ENCODE results near the gene CNTNAP2. TPM values are rescaled to one million over a fixed set of nuclear protein-coding genes. Genes with fewer than 3 reads are reported as not detected.

Gene CNTNAP2
- total and polyA plus RNA-seq, 4 donors: 0.14 to 2.3 (median 1.1) TPM

- no peak for TF ChIP-seq REST (IDR thresholded peaks at IDR 0.05)
- TF ChIP-seq SP1 (IDR thresholded peaks at IDR 0.05): no peak
- TF ChIP-seq CTCF (IDR thresholded peaks at IDR 0.05; ENCODE audit: low read depth, low read length, missing input control): no peak
- no peak for TF ChIP-seq EGR1 (IDR thresholded peaks at IDR 0.05; ENCODE audit: low read depth in 2 of 2)
- Histone ChIP-seq H3K36me3 (ENCODE audit: control insufficient read depth in 4 of 4, insufficient read depth in 3 of 4, low read depth in 1 of 4, low read length in 3 of 4) (no peaks in the 10 kb centered on the region), H3K9ac (ENCODE audit: low read depth in 1 of 2, low read length in 2 of 2) (no peak overlapping the region), H3K27me3 (ENCODE audit: control insufficient read depth in 4 of 4, insufficient read depth in 4 of 4, low read length in 3 of 4) (no peaks in the 10 kb centered on the region), H3K27ac (ENCODE audit: low read depth in 1 of 2, low read length in 2 of 2) (no peak overlapping the region), H3K4me3 (ENCODE audit: low read depth in 1 of 3, low read length in 3 of 3) (no peak overlapping the region), H3K9me3 (ENCODE audit: control insufficient read depth in 4 of 4, low read length in 3 of 4) (no peaks in the 10 kb centered on the region), H3K4me1 (ENCODE audit: control insufficient read depth in 4 of 4, insufficient read depth in 4 of 4, low read length in 3 of 4) (no peaks in the 10 kb centered on the region)
- no peak for DNase-seq (ENCODE audit: low spot score)
- WGBS: 53% methylated on average over 3 of the region's 3 CpGs
Measured at GRCh38 chr7:147146169-147146568, 1029.6 kb downstream of the CNTNAP2 start.

GRCh38 chr7:147151661-147152060, 1035.1 kb downstream of the CNTNAP2 start:
- no peak overlapping the region for H3K4me3 ChIP-seq (ENCODE audit: low read depth in 1 of 3, low read length in 3 of 3)
- TF ChIP-seq TAF1 (conservative IDR thresholded peaks at IDR 0.05): no peak
- TF ChIP-seq RXRA (IDR thresholded peaks at IDR 0.05): no peak
- no peak for TF ChIP-seq CTCF (IDR thresholded peaks at IDR 0.05; ENCODE audit: low read depth, low read length, missing input control)
- no peak overlapping the region for H3K27ac ChIP-seq (ENCODE audit: low read depth in 1 of 2, low read length in 2 of 2)
- H3K36me3 ChIP-seq (ENCODE audit: control insufficient read depth in 4 of 4, insufficient read depth in 3 of 4, low read depth in 1 of 4, low read length in 3 of 4): no peaks in the 10 kb centered on the region
- H3K4me1 ChIP-seq (ENCODE audit: control insufficient read depth in 4 of 4, insufficient read depth in 4 of 4, low read length in 3 of 4): no peaks in the 10 kb centered on the region
- no peaks in the 10 kb centered on the region for H3K9me3 ChIP-seq (ENCODE audit: control insufficient read depth in 4 of 4, low read length in 3 of 4)
- DNase-seq (ENCODE audit: low spot score): no peak
- H3K27me3 ChIP-seq (ENCODE audit: control insufficient read depth in 4 of 4, insufficient read depth in 4 of 4, low read length in 3 of 4): no peaks in the 10 kb centered on the region
- H3K9ac ChIP-seq (ENCODE audit: low read depth in 1 of 2, low read length in 2 of 2): no peak overlapping the region

- Histone ChIP-seq H3K4me3 (ENCODE audit: low read depth in 1 of 3, low read length in 3 of 3) (no peak overlapping the region), H3K4me1 (ENCODE audit: control insufficient read depth in 4 of 4, insufficient read depth in 4 of 4, low read length in 3 of 4) (no peaks in the 10 kb centered on the region), H3K9me3 (ENCODE audit: control insufficient read depth in 4 of 4, low read length in 3 of 4) (no peaks in the 10 kb centered on the region), H3K36me3 (ENCODE audit: control insufficient read depth in 4 of 4, insufficient read depth in 3 of 4, low read depth in 1 of 4, low read length in 3 of 4) (no peaks in the 10 kb centered on the region), H3K27ac (ENCODE audit: low read depth in 1 of 2, low read length in 2 of 2) (no peak overlapping the region), H3K9ac (ENCODE audit: low read depth in 1 of 2, low read length in 2 of 2) (no peak overlapping the region), H3K27me3 (ENCODE audit: control insufficient read depth in 4 of 4, insufficient read depth in 4 of 4, low read length in 3 of 4) (no peaks in the 10 kb centered on the region)
- WGBS: 76% methylated on average over 3 of the region's 3 CpGs
- no peak for DNase-seq (ENCODE audit: low spot score)
- TF ChIP-seq NR2F2 (IDR thresholded peaks at IDR 0.05) (no peak), RXRA (IDR thresholded peaks at IDR 0.05) (no peak), EGR1 (IDR thresholded peaks at IDR 0.05; ENCODE audit: low read depth in 2 of 2) (no peak), TAF1 (conservative IDR thresholded peaks at IDR 0.05) (no peak), HNF4G (IDR thresholded peaks at IDR 0.05) (no peak), YY1 (IDR thresholded peaks at IDR 0.05) (no peak), REST (IDR thresholded peaks at IDR 0.05) (no peak), GABPA (IDR thresholded peaks at IDR 0.05 in 1 of 2, conservative IDR thresholded peaks at IDR 0.05 in 1 of 2) (no peak), SP1 (IDR thresholded peaks at IDR 0.05) (no peak), ATF3 (IDR thresholded peaks at IDR 0.05) (no peak), FOXA2 (IDR thresholded peaks at IDR 0.05) (no peak), HNF4A (conservative IDR thresholded peaks at IDR 0.05) (no peak), RAD21 (IDR thresholded peaks at IDR 0.05) (no peak)
Measured at GRCh38 chr7:147153571-147153970, 1037.0 kb downstream of the CNTNAP2 start.
